ENCODE measurements around the gene PDE3A.

PDE3A gene

GRCh38 chr12:20345866-20346265, 22.5 kb upstream of the PDE3A start:
- no peak for TF ChIP-seq CTCF (IDR thresholded peaks at IDR 0.05; ENCODE audit: insufficient read depth, low read length, poor library complexity, severe bottlenecking)
- Histone ChIP-seq H3K27me3 (replicated peaks; ENCODE audit: control insufficient read depth, insufficient read depth, low read length) (no peaks in the 10 kb centered on the region), H3K36me3 (ENCODE audit: control insufficient read depth, insufficient read depth, low read length) (no peaks in the 10 kb centered on the region), H3K4me3 (replicated peaks; ENCODE audit: low read depth, low read length) (no peak overlapping the region)
- DNase-seq (ENCODE audit: extremely low read depth, insufficient read length), result no peak

GRCh38 chr12:20350026-20350425, 18.3 kb upstream of the PDE3A start:
- TF ChIP-seq CTCF (IDR thresholded peaks at IDR 0.05; ENCODE audit: insufficient read depth, low read length, poor library complexity, severe bottlenecking), result no peak
- DNase-seq (ENCODE audit: extremely low read depth, insufficient read length), result no peak
- H3K27me3 ChIP-seq (replicated peaks; ENCODE audit: control insufficient read depth, insufficient read depth, low read length), result no peaks in the 10 kb centered on the region
- no peaks in the 10 kb centered on the region for H3K36me3 ChIP-seq (ENCODE audit: control insufficient read depth, insufficient read depth, low read length)
- H3K4me3 ChIP-seq (replicated peaks; ENCODE audit: low read depth, low read length), result no peak overlapping the region

GRCh38 chr12:20350495-20350894, 17.8 kb upstream of the PDE3A start:
- DNase-seq (ENCODE audit: extremely low read depth, insufficient read length), result no peak

GRCh38 chr12:20351406-20351805, 16.9 kb upstream of the PDE3A start:
- no peak for TF ChIP-seq CTCF (IDR thresholded peaks at IDR 0.05; ENCODE audit: insufficient read depth, low read length, poor library complexity, severe bottlenecking)
- Histone ChIP-seq H3K27me3 (replicated peaks; ENCODE audit: control insufficient read depth, insufficient read depth, low read length) (no peaks in the 10 kb centered on the region), H3K36me3 (ENCODE audit: control insufficient read depth, insufficient read depth, low read length) (no peaks in the 10 kb centered on the region), H3K4me3 (replicated peaks; ENCODE audit: low read depth, low read length) (no peak overlapping the region)
- DNase-seq (ENCODE audit: extremely low read depth, insufficient read length), result no peak

More at GRCh38 chr12:20350495-20350894, 17.8 kb upstream of the PDE3A start:
- Histone ChIP-seq H3K4me3 (replicated peaks; ENCODE audit: low read depth, low read length) (no peak overlapping the region), H3K27me3 (replicated peaks; ENCODE audit: control insufficient read depth, insufficient read depth, low read length) (no peaks in the 10 kb centered on the region), H3K36me3 (ENCODE audit: control insufficient read depth, insufficient read depth, low read length) (no peaks in the 10 kb centered on the region)
- no peak for TF ChIP-seq CTCF (IDR thresholded peaks at IDR 0.05; ENCODE audit: insufficient read depth, low read length, poor library complexity, severe bottlenecking)

GRCh38 chr12:20356048-20356447, 12.3 kb upstream of the PDE3A start:
- no peak for TF ChIP-seq CTCF (IDR thresholded peaks at IDR 0.05; ENCODE audit: insufficient read depth, low read length, poor library complexity, severe bottlenecking)
- H3K4me3 ChIP-seq (replicated peaks; ENCODE audit: low read depth, low read length), result no peak overlapping the region
- no peaks in the 10 kb centered on the region for H3K27me3 ChIP-seq (replicated peaks; ENCODE audit: control insufficient read depth, insufficient read depth, low read length)
- H3K36me3 ChIP-seq (ENCODE audit: control insufficient read depth, insufficient read depth, low read length), result no peaks in the 10 kb centered on the region
- no peak for DNase-seq (ENCODE audit: extremely low read depth, insufficient read length)

GRCh38 chr12:20360407-20360806, 7.9 kb upstream of the PDE3A start:
- H3K27me3 ChIP-seq (replicated peaks; ENCODE audit: control insufficient read depth, insufficient read depth, low read length), result no peaks in the 10 kb centered on the region
- no peak for DNase-seq (ENCODE audit: extremely low read depth, insufficient read length)
- no peak for TF ChIP-seq CTCF (IDR thresholded peaks at IDR 0.05; ENCODE audit: insufficient read depth, low read length, poor library complexity, severe bottlenecking)
- no peaks in the 10 kb centered on the region for H3K36me3 ChIP-seq (ENCODE audit: control insufficient read depth, insufficient read depth, low read length)
- no peak overlapping the region for H3K4me3 ChIP-seq (replicated peaks; ENCODE audit: low read depth, low read length)
